ENCODE measurements around the gene STON2. TPM values are rescaled to one million over a fixed set of nuclear protein-coding genes. Genes with fewer than 3 reads are reported as not detected.

STON2 gene
- total and polyA plus RNA-seq, 2 experiments from 2014 or later: 5.0 to 22.7 TPM

DNA sequence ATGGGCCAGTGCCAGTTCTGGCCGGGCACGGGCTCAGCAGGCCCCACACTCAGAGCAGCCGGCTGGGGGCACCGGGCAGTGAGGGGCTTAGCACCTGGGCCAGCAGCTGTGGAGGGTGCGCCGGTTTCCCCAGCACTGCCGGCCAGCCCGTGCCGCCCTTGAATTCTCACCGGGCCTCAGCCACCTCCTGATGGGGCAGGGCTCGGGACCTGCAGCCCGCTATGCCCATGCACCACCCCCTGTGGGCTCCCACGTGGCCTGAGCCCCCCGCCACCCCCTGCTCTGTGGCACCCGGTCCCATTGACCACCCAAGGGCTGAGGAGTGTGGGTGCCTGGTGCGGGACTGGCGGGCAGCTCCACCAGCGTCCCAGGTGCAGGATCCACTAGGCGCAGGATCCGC lies 164.0 kb downstream of the STON2 start:
- H3K36me3 ChIP-seq (replicated peaks; ENCODE audit: insufficient read depth, low read depth): no peaks in the 10 kb centered on the region
- peaks cover 6% of the 10 kb centered on the region for H3K4me1 ChIP-seq (ENCODE audit: insufficient read depth)
- H3K27me3 ChIP-seq: no peaks in the 10 kb centered on the region
- H3K9me3 ChIP-seq (ENCODE audit: low read depth): no peaks in the 10 kb centered on the region
- H4K20me1 ChIP-seq (ENCODE audit: insufficient read depth, poor library complexity, severe bottlenecking): no peaks in the 10 kb centered on the region
- H3K4me3 ChIP-seq: no peak overlapping the region
- no peaks in the 10 kb centered on the region for H3K79me2 ChIP-seq
- H2AFZ ChIP-seq: no peak overlapping the region
- no peak for DNase-seq (ENCODE audit: low spot score)
- no peak overlapping the region for H3K27ac ChIP-seq
- WGBS (ENCODE audit: low lambda C conversion rate, missing lambda C conversion rate): 98% methylated on average over 7 of the region's 20 CpGs
- H3K9me2 ChIP-seq (replicated peaks; ENCODE audit: insufficient read depth): no peaks in the 10 kb centered on the region
- TF ChIP-seq EZH2 (IDR thresholded peaks at IDR 0.05; ENCODE audit: borderline replicate concordance): no peak
- TF ChIP-seq, protein P1, sequence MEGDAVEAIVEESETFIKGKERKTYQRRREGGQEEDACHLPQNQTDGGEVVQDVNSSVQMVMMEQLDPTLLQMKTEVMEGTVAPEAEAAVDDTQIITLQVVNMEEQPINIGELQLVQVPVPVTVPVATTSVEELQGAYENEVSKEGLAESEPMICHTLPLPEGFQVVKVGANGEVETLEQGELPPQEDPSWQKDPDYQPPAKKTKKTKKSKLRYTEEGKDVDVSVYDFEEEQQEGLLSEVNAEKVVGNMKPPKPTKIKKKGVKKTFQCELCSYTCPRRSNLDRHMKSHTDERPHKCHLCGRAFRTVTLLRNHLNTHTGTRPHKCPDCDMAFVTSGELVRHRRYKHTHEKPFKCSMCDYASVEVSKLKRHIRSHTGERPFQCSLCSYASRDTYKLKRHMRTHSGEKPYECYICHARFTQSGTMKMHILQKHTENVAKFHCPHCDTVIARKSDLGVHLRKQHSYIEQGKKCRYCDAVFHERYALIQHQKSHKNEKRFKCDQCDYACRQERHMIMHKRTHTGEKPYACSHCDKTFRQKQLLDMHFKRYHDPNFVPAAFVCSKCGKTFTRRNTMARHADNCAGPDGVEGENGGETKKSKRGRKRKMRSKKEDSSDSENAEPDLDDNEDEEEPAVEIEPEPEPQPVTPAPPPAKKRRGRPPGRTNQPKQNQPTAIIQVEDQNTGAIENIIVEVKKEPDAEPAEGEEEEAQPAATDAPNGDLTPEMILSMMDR (IDR thresholded peaks at IDR 0.05; ENCODE audit: poor library complexity): no peak
- no peak overlapping the region for H3K4me2 ChIP-seq

- Histone ChIP-seq H3K27me3 (no peaks in the 10 kb centered on the region), H3K9me2 (replicated peaks; ENCODE audit: insufficient read depth) (no peaks in the 10 kb centered on the region), H3K9me3 (ENCODE audit: low read depth) (no peaks in the 10 kb centered on the region), H3K27ac (no peak overlapping the region), H3K4me1 (ENCODE audit: insufficient read depth) (peaks cover 6% of the 10 kb centered on the region), H3K4me2 (no peak overlapping the region), H3K79me2 (no peaks in the 10 kb centered on the region), H2AFZ (no peak overlapping the region), H3K4me3 (no peak overlapping the region), H3K36me3 (replicated peaks; ENCODE audit: insufficient read depth, low read depth) (no peaks in the 10 kb centered on the region), H4K20me1 (ENCODE audit: insufficient read depth, poor library complexity, severe bottlenecking) (no peaks in the 10 kb centered on the region)
- no peak for DNase-seq (ENCODE audit: low spot score)
- 89% methylated on average over 2 of the region's 2 CpGs for WGBS (ENCODE audit: low lambda C conversion rate, missing lambda C conversion rate)
- TF ChIP-seq, protein P1 (IDR thresholded peaks at IDR 0.05; ENCODE audit: poor library complexity): no peak
- no peak for TF ChIP-seq EZH2 (IDR thresholded peaks at IDR 0.05; ENCODE audit: borderline replicate concordance)
- no peak for TF ChIP-seq EZH2phosphoT487 (IDR thresholded peaks at IDR 0.05; ENCODE audit: low read depth, severe bottlenecking, unreplicated experiment)
Observed at GRCh38 chr14:81235096-81235495, 165.0 kb downstream of the STON2 start.

DNA sequence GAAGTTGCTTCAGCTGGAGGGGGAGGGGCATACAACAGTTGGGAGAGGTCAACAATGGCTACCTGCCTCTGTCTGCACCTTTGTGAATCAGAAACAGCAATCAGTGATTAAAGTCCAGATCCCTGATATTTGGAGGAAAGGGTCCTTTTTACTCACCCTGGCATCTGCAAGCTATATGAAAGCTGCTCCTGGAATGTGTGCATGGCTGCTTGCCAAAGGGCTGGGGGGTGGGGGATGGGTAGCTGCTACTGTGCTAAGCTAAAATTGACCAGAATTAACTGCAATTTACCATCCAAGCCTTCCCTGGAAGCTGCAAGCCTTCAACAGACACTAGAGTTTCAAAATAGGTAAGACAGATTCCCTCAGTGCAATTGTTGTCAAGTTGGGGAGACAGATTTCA lies 165.8 kb downstream of the STON2 start:
- H3K4me3 ChIP-seq: no peak overlapping the region

More for the DNA sequence above, 165.8 kb downstream of the STON2 start:
- H3K79me2 ChIP-seq: no peaks in the 10 kb centered on the region
- no peak overlapping the region for H3K4me2 ChIP-seq
- DNase-seq (ENCODE audit: low spot score): no peak
- H2AFZ ChIP-seq: no peak overlapping the region
- H3K9me3 ChIP-seq (ENCODE audit: low read depth): no peaks in the 10 kb centered on the region
- no peaks in the 10 kb centered on the region for H3K36me3 ChIP-seq (replicated peaks; ENCODE audit: insufficient read depth, low read depth)
- no peaks in the 10 kb centered on the region for H4K20me1 ChIP-seq (ENCODE audit: insufficient read depth, poor library complexity, severe bottlenecking)
- H3K9me2 ChIP-seq (replicated peaks; ENCODE audit: insufficient read depth): no peaks in the 10 kb centered on the region
- H3K27me3 ChIP-seq: no peaks in the 10 kb centered on the region
- peaks cover 6% of the 10 kb centered on the region for H3K4me1 ChIP-seq (ENCODE audit: insufficient read depth)
- H3K27ac ChIP-seq: no peak overlapping the region
- TF ChIP-seq, protein P1 (IDR thresholded peaks at IDR 0.05; ENCODE audit: poor library complexity): no peak
- TF ChIP-seq EZH2 (IDR thresholded peaks at IDR 0.05; ENCODE audit: borderline replicate concordance) (no peak), EZH2phosphoT487 (IDR thresholded peaks at IDR 0.05; ENCODE audit: low read depth, severe bottlenecking, unreplicated experiment) (no peak)

All from hepatocyte (in vitro differentiated cells).